ENCODE measurements around the gene NEK8.

NEK8 gene

DNA sequence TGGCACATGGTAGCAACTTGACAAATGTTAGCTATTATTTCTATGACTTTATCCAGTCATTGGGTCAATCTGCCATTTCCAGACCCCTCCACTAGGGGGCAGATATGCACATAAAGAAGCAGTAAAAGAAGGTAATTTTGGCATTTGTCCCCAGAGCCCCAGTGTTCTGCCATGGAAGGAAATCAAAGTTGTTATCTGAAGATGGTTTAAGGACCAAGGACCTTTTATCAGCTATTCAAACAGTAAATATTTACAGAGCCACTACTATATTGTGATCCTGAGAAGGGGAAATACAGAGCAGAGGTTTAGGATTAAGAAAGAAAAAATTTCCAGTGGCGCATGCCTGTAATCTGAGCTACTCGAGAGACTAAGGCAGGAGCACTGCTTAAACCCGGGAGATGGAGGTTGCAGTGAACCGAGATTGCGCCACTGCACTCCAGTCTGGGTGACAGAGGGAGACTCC lies 35.2 kb downstream of the NEK8 start:
- TF ChIP-seq FOXP2 (optimal IDR thresholded peaks at IDR 0.05; ENCODE audit: borderline replicate concordance, extremely low read depth, extremely low read length, insufficient read depth) = no peak
- TF ChIP-seq, protein P1, sequence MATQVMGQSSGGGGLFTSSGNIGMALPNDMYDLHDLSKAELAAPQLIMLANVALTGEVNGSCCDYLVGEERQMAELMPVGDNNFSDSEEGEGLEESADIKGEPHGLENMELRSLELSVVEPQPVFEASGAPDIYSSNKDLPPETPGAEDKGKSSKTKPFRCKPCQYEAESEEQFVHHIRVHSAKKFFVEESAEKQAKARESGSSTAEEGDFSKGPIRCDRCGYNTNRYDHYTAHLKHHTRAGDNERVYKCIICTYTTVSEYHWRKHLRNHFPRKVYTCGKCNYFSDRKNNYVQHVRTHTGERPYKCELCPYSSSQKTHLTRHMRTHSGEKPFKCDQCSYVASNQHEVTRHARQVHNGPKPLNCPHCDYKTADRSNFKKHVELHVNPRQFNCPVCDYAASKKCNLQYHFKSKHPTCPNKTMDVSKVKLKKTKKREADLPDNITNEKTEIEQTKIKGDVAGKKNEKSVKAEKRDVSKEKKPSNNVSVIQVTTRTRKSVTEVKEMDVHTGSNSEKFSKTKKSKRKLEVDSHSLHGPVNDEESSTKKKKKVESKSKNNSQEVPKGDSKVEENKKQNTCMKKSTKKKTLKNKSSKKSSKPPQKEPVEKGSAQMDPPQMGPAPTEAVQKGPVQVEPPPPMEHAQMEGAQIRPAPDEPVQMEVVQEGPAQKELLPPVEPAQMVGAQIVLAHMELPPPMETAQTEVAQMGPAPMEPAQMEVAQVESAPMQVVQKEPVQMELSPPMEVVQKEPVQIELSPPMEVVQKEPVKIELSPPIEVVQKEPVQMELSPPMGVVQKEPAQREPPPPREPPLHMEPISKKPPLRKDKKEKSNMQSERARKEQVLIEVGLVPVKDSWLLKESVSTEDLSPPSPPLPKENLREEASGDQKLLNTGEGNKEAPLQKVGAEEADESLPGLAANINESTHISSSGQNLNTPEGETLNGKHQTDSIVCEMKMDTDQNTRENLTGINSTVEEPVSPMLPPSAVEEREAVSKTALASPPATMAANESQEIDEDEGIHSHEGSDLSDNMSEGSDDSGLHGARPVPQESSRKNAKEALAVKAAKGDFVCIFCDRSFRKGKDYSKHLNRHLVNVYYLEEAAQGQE (IDR thresholded peaks at IDR 0.05; ENCODE audit: insufficient read depth in 1 of 2, low read depth in 2 of 2, low read length in 2 of 2) = no peak
- TF ChIP-seq SIN3A (IDR thresholded peaks at IDR 0.05; ENCODE audit: borderline replicate concordance, insufficient read depth, low read length) = no peak
- no peak for TF ChIP-seq POLR2AphosphoS5 (IDR thresholded peaks at IDR 0.05; ENCODE audit: low read depth, low read length)
- TF ChIP-seq TAF1 (IDR thresholded peaks at IDR 0.05; ENCODE audit: borderline replicate concordance, insufficient read depth, low read length) = no peak

DNA sequence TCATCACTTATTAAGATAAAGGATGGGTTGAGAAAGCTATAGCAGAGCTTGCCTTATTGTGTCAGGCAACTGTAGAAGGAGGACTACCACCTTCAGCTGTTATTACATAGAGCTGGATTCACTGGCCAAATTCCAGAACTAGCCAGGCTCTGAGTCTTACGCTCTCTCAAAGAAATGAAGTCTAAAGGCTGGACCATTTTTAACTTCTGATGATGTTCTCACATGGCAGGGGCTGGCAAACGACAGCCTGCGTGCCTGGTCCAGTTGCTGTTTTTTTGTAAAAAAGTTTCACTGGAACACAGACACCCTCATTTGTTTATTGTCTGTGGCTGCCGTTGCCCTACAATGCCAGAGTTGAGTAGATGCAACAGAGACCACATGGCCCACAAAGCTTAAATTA lies 36.5 kb downstream of the NEK8 start:
- TF ChIP-seq SIN3A (IDR thresholded peaks at IDR 0.05; ENCODE audit: borderline replicate concordance, insufficient read depth, low read length) (no peak), POLR2AphosphoS5 (IDR thresholded peaks at IDR 0.05; ENCODE audit: low read depth, low read length) (no peak)

DNA sequence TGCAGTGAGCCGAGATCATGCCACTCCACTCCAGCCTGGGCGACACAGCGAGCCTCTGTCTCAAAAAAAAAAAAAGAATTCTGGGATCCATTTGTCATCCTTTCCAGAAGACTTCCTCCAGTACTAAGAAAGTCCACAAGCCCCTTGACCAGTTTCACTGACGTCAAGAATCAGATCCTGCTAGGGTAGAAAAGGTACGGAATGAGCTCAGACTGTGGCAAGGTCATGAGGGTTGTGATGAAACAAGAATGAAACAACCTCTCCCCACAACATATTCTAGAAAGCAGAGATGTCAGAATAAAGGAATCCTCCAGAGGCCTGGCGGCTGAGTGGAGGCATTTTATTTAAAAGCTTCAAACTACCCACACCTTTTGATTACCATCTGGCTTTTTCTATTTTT lies 45.1 kb downstream of the NEK8 start:
- TF ChIP-seq SIN3A (IDR thresholded peaks at IDR 0.05; ENCODE audit: borderline replicate concordance, insufficient read depth, low read length) (no peak), POLR2AphosphoS5 (IDR thresholded peaks at IDR 0.05; ENCODE audit: low read depth, low read length) (no peak), TAF1 (IDR thresholded peaks at IDR 0.05; ENCODE audit: borderline replicate concordance, insufficient read depth, low read length) (no peak), FOXP2 (optimal IDR thresholded peaks at IDR 0.05; ENCODE audit: borderline replicate concordance, extremely low read depth, extremely low read length, insufficient read depth) (no peak)
- TF ChIP-seq, protein P1 (IDR thresholded peaks at IDR 0.05; ENCODE audit: insufficient read depth in 1 of 2, low read depth in 2 of 2, low read length in 2 of 2) = no peak

DNA sequence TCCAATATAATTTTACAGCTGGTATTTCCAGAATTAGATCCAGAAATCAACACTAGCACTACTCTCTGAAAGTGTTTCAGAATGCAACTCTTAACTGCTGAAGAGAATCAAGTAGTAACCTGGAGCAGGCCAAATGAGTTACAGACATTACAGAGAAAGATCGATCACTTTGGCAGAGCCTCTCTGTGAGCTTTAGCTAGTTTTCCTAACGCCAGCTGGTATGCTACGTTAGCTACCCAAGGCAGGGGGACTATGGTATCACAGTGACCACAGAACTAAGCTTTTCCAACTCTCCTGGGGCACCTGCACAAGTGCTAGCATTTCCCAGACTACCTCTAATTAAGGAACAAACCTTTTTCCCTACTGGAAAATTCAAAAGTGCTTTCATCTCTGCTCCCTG lies 45.6 kb downstream of the NEK8 start:
- no peak for TF ChIP-seq SIN3A (IDR thresholded peaks at IDR 0.05; ENCODE audit: borderline replicate concordance, insufficient read depth, low read length)
- no peak for TF ChIP-seq POLR2AphosphoS5 (IDR thresholded peaks at IDR 0.05; ENCODE audit: low read depth, low read length)
- TF ChIP-seq, protein P1 (IDR thresholded peaks at IDR 0.05; ENCODE audit: insufficient read depth in 1 of 2, low read depth in 2 of 2, low read length in 2 of 2) = no peak
- no peak for TF ChIP-seq TAF1 (IDR thresholded peaks at IDR 0.05; ENCODE audit: borderline replicate concordance, insufficient read depth, low read length)
- TF ChIP-seq FOXP2 (optimal IDR thresholded peaks at IDR 0.05; ENCODE audit: borderline replicate concordance, extremely low read depth, extremely low read length, insufficient read depth) = no peak

DNA sequence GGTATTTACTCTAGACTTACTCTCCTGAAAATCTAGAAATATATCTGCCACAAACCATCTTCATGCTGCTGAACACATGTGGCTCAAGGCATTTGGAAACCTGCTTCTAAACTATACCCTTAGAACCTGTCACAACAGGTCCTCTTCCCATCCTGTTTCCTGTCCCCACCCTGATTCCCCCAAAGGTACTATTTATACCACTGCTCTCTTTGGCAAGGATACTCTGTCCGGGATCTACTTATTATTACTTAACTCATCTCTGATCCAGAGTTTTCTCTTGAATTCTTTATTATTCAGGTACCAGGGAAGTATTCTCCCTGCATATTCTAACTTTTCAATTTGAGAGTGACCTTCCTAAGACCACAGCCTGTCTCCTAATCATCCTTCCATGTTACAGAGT lies 48.6 kb downstream of the NEK8 start:
- no peak for TF ChIP-seq FOXP2 (optimal IDR thresholded peaks at IDR 0.05; ENCODE audit: borderline replicate concordance, extremely low read depth, extremely low read length, insufficient read depth)

DNA sequence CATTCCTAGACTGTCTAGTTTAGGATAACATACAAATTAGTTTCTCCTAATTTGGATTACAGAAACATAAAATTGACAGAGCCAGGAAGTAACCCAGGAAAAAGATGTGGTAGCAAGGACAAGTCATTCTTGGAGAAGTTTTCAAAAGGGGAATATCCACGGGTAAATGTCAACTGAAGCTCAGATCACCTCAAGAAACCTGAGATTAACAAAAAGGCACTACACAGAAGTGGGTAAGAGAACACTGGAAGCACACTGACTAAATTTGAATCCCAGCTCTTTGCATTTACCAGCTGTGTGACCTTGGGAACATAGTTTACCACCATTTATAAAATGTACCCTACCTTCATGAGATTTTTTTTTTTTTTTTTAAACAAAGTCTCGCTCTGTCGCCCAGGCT lies 54.6 kb downstream of the NEK8 start:
- no peak for TF ChIP-seq TAF1 (IDR thresholded peaks at IDR 0.05; ENCODE audit: borderline replicate concordance, insufficient read depth, low read length)
- no peak for TF ChIP-seq FOXP2 (optimal IDR thresholded peaks at IDR 0.05; ENCODE audit: borderline replicate concordance, extremely low read depth, extremely low read length, insufficient read depth)
- TF ChIP-seq POLR2AphosphoS5 (IDR thresholded peaks at IDR 0.05; ENCODE audit: low read depth, low read length) = no peak
- TF ChIP-seq SIN3A (IDR thresholded peaks at IDR 0.05; ENCODE audit: borderline replicate concordance, insufficient read depth, low read length) = no peak
- TF ChIP-seq, protein P1 (IDR thresholded peaks at IDR 0.05; ENCODE audit: insufficient read depth in 1 of 2, low read depth in 2 of 2, low read length in 2 of 2) = no peak

Data from PFSK-1 (cell line).